HL-60 (cell line): ENCODE results near the gene MACROD2.

Source experiments
- GABPA ChIP-seq: IDR thresholded peaks from 2 replicates; pipeline ENCODE4 v1.6.1; 2012; ENCODE audit warnings: low read depth
- POLR2AphosphoS5 ChIP-seq: IDR thresholded peaks from 2 replicates; pipeline ENCODE4 v1.6.1; 2012; ENCODE audit warnings: low read depth
- SPI1 ChIP-seq: IDR thresholded peaks from 2 replicates; pipeline ENCODE4 v1.6.1; 2012; ENCODE audit warnings: low read depth, mild to moderate bottlenecking, borderline replicate concordance
- TF ChIP-seq, protein P1 (sequence below): IDR thresholded peaks from one replicate; pipeline ENCODE4 v1.5.1; 2011; ENCODE audit warnings: low read length, control low read depth, inconsistent platforms; ENCODE audit not compliant: insufficient read depth
- TF ChIP-seq, protein P2 (sequence below): IDR thresholded peaks from 2 replicates; pipeline ENCODE4 v1.6.1; 2012; ENCODE audit warnings: low read depth; ENCODE audit not compliant: insufficient replicate concordance

DNA sequence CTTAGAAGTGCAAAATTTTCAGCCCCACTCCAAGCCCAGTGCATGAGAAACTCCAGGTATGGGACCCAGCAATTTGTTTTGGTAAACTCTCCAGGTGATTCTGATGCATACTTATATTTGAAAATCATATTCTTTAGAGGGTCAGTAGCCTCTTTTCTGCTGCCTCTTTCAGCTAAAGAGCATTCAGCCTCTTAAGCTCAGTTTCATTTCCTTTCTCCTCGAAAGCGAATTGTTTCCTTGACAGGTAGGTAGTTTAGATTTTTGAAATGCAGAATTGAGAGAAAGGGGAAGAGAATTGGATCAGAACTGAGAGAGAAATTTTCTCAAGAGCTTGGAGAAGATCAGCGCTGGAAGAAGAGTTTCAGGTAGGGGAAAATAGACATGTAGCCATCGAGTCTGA, 1337.9 kb downstream of the MACROD2 start:
- TF ChIP-seq, protein P1, sequence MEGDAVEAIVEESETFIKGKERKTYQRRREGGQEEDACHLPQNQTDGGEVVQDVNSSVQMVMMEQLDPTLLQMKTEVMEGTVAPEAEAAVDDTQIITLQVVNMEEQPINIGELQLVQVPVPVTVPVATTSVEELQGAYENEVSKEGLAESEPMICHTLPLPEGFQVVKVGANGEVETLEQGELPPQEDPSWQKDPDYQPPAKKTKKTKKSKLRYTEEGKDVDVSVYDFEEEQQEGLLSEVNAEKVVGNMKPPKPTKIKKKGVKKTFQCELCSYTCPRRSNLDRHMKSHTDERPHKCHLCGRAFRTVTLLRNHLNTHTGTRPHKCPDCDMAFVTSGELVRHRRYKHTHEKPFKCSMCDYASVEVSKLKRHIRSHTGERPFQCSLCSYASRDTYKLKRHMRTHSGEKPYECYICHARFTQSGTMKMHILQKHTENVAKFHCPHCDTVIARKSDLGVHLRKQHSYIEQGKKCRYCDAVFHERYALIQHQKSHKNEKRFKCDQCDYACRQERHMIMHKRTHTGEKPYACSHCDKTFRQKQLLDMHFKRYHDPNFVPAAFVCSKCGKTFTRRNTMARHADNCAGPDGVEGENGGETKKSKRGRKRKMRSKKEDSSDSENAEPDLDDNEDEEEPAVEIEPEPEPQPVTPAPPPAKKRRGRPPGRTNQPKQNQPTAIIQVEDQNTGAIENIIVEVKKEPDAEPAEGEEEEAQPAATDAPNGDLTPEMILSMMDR: no peak
- TF ChIP-seq POLR2AphosphoS5 (no peak), GABPA (no peak), SPI1 (no peak)
- TF ChIP-seq, protein P2, sequence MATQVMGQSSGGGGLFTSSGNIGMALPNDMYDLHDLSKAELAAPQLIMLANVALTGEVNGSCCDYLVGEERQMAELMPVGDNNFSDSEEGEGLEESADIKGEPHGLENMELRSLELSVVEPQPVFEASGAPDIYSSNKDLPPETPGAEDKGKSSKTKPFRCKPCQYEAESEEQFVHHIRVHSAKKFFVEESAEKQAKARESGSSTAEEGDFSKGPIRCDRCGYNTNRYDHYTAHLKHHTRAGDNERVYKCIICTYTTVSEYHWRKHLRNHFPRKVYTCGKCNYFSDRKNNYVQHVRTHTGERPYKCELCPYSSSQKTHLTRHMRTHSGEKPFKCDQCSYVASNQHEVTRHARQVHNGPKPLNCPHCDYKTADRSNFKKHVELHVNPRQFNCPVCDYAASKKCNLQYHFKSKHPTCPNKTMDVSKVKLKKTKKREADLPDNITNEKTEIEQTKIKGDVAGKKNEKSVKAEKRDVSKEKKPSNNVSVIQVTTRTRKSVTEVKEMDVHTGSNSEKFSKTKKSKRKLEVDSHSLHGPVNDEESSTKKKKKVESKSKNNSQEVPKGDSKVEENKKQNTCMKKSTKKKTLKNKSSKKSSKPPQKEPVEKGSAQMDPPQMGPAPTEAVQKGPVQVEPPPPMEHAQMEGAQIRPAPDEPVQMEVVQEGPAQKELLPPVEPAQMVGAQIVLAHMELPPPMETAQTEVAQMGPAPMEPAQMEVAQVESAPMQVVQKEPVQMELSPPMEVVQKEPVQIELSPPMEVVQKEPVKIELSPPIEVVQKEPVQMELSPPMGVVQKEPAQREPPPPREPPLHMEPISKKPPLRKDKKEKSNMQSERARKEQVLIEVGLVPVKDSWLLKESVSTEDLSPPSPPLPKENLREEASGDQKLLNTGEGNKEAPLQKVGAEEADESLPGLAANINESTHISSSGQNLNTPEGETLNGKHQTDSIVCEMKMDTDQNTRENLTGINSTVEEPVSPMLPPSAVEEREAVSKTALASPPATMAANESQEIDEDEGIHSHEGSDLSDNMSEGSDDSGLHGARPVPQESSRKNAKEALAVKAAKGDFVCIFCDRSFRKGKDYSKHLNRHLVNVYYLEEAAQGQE: no peak
